NCI-H2196 treated with DMSO at 0.1 percent for 48 hours (cell line): Measurements from ENCODE around the gene SERPINF2.
"Not testable (repeated sequence)": the region's sequence is repeated elsewhere in the genome, so short reads cannot be mapped to it uniquely, and the experiment has no call there.

Experiments used
- DNase-seq: peaks from one replicate; lab custom pipeline; 2025; ENCODE audit not compliant: unreplicated experiment; lab: John Stamatoyannopoulos, UW

SERPINF2 gene

DNA sequence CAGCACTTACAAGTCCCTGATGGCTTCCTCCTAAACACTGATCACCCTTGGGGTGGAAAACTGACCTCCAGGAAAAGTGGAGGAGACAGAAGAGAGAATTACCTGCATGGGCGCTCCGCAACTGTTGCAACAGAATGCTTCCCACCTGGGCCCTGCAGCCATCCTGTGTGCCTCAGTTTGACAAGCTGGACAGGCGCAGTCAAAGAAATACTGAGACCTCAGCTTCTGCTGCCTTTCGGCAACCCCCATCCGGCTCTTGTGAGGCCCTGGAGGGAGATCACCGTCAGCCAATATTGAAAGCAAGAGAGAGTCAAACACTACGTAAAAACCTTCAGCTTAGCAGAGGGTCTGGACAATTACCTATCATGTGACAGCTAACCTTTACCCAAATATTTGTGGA is 44.0 kb downstream of the SERPINF2 start:
- DNase-seq: no peak

DNA sequence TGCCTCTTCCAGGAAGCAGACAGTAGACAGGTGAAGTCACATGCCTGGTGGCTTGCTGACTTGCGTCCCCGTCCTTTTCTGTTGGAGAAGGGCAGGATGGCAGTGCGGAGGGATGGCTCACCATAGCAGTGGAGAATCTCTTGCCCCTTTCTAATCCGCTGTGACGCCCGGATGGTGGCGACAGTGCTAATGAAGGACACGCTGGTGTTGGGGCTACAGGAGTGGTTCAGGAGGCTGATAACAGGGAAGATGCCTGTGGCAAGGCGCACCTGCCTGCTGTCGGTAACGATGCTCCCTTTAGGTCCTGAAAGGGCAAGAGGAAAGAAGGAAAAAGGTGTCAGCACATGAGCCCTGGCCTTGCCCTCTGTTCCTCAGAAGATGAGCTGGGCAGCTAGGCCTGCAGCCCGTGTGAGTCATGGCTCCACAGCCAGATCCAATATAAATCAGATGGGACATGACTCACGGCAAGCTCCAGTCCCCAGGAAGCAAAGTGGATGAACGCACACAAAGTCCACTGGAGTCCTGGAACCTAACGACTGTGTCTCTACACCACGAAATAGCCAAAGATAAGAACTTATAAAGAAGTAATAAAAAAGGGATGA is 44.7 kb downstream of the SERPINF2 start:
- DNase-seq: no peak

DNA sequence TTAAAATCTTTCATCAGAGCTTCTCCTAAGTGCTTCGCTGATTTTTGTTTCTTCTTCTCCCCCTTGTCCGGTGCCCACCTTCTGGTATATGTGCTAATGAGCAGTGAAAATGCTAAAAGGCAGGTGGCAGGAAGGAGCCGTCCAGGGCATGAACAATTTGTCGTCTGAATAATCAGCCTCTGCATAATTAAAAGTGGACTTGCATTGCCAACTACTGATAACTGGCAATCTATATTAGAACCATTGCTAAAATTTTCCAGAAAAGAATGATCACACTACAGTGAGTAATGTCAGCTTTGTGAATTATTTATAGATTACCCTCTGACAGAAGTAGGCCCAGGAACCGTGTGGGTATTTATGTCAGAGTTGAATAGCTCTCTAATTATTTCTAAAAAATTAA is 47.3 kb downstream of the SERPINF2 start:
- DNase-seq: no peak

DNA sequence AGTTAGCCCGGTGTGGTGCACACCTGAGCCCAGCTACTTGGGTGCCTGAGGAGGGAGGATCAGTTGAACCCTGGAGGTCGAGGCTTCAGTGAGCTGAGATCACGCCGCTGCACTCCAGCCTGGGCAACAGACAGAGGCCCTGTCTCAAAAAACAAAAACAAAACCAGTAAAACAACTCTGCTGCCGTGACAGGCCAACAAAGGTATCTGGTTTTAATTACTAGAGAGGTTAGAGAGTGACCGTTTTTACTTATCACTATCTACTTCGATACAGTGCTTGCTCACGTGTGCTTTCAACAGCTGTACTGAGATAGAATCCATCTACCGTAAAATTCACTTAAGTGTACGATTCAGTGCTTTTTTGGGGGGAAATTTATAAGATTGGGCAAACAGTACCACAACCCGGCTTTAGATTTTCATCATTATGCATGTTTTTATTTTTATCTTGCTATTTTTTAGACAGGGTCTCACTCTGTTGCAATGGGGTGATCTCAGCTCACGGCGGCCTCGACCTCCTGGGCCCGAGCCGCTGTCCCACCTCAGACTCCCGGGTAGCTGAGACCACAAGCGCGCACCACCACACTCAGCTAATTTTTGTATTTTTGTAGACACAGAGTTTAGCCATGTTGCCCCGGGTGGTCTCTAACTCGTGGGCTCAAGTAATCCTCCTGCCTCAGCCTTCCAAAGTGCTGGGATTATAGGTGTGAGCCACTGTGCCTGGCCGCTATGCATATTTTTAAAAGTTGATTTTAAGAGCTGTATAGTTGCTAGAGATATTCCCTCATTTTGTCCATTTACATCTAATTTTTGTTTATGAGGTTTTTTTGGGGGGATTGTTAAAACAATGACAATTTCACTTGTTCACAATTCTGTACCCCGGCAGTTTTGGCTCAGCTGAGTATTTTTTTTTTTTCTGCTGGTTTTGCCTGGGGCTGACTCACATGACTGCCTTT is 50.1 kb downstream of the SERPINF2 start:
- no peak for DNase-seq

DNA sequence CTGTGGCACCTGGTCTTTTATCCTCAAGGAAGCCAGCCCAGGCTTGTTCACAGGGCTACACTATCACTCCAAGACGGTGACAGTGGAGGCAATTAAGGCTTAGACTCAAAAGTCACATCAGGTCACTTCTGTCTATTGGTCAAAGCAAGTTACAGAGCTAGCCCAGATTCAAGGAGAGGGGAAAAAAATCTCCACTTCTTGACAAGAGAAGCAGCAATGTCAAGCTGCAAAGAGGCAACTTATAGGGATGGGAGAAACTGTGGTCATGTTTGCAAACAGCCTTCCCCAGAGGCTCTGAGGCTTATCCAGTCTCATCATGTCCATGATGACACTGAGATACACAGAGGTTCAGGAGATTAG is 50.8 kb downstream of the SERPINF2 start:
- DNase-seq: no peak

DNA sequence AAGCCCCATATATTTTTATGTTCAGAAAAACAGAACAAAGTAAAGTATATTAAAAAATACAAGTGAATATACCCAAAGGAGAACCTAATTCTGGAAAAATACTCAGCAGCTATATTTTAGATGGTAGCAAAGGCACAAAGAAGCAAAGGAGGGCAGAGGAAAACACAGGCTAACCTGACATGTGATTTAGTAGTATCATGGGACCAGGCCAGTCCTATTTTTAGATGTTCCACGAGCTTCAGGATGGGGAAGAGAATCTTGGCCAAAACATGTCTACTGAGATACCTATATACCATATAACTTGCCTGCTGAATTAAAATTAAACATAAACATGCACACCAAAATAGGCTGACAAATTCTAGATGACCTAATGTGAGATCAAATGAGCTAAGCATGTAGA is 54.1 kb downstream of the SERPINF2 start:
- DNase-seq: no peak

DNA sequence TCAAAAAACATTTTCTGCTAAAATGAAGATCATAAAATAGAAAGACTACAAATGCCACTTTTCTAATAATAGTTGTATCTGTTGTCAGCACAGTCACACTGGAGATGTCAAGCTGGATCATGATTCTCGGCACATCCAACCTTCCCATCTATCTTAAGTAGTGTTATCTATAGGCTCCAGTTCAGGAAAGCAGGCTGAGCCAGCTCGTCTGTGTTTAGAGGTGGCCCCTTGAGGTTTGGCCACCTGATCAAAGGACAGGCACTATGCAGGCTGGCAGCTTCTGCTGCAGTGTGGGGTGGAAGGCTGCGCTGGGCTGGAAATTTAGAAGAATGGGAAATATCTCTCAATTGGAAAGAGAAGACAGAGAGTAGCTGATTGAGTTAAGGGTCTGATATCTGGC is 54.7 kb downstream of the SERPINF2 start:
- no peak for DNase-seq

DNA sequence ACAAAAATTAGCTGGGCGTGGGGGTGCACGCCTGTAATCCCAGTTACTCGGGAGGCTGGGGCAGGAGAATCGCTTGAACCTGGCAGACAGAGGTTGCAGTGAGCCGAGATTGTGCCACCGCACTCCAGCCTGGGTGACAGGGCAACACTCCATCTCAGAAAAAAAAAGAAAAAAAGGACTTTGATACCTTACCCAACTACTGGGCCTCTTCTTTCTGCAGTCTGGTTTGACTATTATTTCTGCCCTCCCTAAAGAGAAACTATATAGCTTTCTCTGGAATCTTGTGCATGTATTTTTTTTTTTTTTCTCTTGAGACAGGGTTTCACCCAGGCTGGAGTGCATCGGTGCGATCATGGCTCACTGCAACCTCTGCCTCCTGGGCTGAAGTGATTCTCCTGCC is 55.2 kb downstream of the SERPINF2 start:
- not testable (repeated sequence) for DNase-seq

DNA sequence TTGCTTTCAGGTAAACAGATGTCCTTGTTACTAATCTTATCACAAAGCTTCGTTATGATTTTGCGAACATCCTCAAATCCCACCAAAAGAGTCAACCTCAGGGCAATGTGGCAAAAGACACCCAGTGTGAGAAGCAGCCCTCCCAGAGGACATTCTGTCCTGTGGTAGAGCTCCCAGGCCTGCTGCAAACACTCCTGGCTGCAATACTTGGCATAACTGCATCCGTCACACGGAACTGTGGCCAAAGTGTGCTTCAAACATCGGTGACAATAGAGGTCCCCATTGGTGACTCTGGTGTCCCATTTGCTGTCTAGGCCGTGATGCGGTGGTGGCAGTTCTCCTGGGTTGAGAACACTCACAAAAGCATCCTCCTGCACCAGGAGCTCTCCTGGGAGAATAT is 57.6 kb downstream of the SERPINF2 start:
- no peak for DNase-seq

DNA sequence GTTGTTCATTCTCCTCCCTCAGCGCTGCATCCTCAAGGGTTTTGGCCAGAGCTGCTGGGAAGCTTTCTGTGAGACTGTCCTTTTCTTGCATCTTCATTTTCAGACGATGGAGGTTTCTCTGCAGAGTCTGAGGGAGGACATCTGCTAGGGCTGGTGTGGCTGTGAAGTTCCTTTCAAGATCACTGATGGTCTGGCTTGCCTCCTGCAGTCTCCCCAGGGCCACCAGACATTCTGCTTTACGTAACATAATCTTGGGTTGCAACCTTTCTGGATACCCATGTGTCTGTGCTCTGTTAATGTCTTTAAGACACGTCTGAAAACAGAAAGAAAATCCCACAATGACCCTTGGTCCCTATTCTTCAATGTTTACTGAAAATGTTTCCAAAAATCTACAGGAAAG is 58.0 kb downstream of the SERPINF2 start:
- DNase-seq: no peak

DNA sequence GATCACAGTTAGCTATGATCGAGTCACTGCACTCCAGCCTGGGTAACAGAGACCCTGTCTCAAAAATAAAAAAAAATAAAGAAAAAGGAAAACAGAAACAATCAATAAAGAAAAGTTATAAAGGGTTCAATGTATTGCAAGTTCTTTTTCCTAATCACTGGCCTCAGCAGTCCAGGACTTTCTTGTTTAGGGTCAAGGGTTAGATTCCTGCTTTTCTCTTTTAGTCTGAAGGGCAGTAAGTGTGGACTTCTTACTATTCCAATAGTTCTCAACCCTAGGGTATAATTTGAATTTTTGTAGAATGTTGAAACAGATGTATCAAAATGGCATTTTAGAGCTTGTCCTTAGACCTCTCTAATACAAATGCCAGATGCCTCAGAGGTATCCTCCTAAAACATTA is 59.8 kb downstream of the SERPINF2 start:
- no peak for DNase-seq

DNA sequence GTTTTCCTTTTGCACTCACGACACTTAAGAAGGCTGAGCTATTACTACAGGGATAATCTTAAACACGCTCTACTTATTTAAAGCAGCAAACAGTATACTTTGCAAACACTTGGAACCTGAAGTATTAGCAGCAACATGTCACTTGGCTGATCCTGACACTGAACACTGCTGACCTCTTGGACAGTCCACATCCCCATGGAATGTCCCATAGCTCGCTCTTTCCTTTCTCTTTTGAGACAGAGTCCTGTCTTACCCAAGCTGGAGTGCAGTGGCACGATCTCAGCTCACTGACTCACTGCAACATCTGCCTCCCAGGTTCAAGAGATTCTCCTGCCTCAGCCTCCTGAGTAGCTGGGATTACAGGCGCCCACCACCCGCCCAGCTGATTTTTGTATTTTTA is 60.6 kb downstream of the SERPINF2 start:
- no peak for DNase-seq
